Breast epithelium (tissue), 3 donors: Measurements from ENCODE around the gene TOB1.

Experiments
- CTCF ChIP-seq, 3 donors: fragments of 450-650 bp; IDR thresholded peaks; one replicate each; pipeline ENCODE4 v1.5.1; 2016 to 2017; ENCODE audit warnings: antibody characterized with exemption in 3 of 3, mild to moderate bottlenecking in 3 of 3, moderate library complexity in 3 of 3
- POLR2A ChIP-seq: fragments of 450-650 bp; IDR thresholded peaks from one replicate; pipeline ENCODE4 v1.6.1; 2016; ENCODE audit warnings: antibody characterized with exemption, mild to moderate bottlenecking, moderate library complexity

- TF ChIP-seq CTCF (IDR thresholded peaks at IDR 0.05) = no peak
- no peak for TF ChIP-seq POLR2A
Measured at GRCh38 chr17:50837980-50838954, 27.9 kb downstream of the TOB1 start.
